CD14-positive monocyte (primary cell): ENCODE data around the gene INPP5A. TPM values are rescaled to one million over a fixed set of nuclear protein-coding genes. Genes with fewer than 3 reads are reported as not detected.

ENCODE experiments used
- DNase-seq, 3 donors: peaks; one replicate each; pipeline ENCODE4 v3.0.0-alpha.2; 2011 to 2022
- H2AFZ ChIP-seq: 2 replicates; pipeline ENCODE4 v1.6.0; 2012; ENCODE audit warnings: mild to moderate bottlenecking, low read depth, low read length, inconsistent platforms; ENCODE audit not compliant: insufficient read depth, poor library complexity, severe bottlenecking
- H3K27ac ChIP-seq, 2 donors: 1 replicate in 1 of 2; 2 replicates in 1 of 2; pipeline ENCODE4 v1.5.1; 2012 to 2013; ENCODE audit warnings: low read length in 2 of 2, control low read depth in 1 of 2, inconsistent platforms in 1 of 2, low read depth in 1 of 2, mild to moderate bottlenecking in 1 of 2
- H3K27me3 ChIP-seq, 2 donors: one replicate each; pipeline versions ENCODE4 v1.6.0 to v1.6.1; 2011 to 2013; ENCODE audit warnings: low read length in 2 of 2; ENCODE audit not compliant: control insufficient read depth in 2 of 2, insufficient read depth in 2 of 2
- H3K36me3 ChIP-seq, 2 donors: replicated peaks in 1 of 2; 1 replicate in 1 of 2; 2 replicates in 1 of 2; pipeline versions ENCODE4 v1.5.1 to v1.6.1; 2012 to 2013; ENCODE audit warnings: low read length in 2 of 2, control low read depth in 1 of 2, inconsistent platforms in 1 of 2, mild to moderate bottlenecking in 1 of 2; ENCODE audit not compliant: insufficient read depth in 2 of 2, control insufficient read depth in 1 of 2
- H3K4me1 ChIP-seq, 2 donors: 1 replicate in 1 of 2; 2 replicates in 1 of 2; pipeline versions ENCODE4 v1.5.1 to v1.6.1; 2012 to 2013; ENCODE audit warnings: low read length in 2 of 2, control low read depth in 1 of 2, inconsistent platforms in 1 of 2, mild to moderate bottlenecking in 1 of 2, moderate library complexity in 1 of 2; ENCODE audit not compliant: insufficient read depth in 2 of 2, control insufficient read depth in 1 of 2
- H3K4me2 ChIP-seq: replicated peaks from 2 replicates; pipeline ENCODE3; 2012; ENCODE audit warnings: low read length, moderate library complexity, mild to moderate bottlenecking; ENCODE audit not compliant: poor library complexity, severe bottlenecking; ENCODE audit errors: extremely low read depth
- H3K4me3 ChIP-seq, 3 experiments: fragments of 200-600 bp in 1 of 3; sonication (generic) in 1 of 3; replicated peaks in 1 of 3; 1 replicate in 2 of 3; 2 replicates in 1 of 3; pipeline ENCODE4 v1.5.1; 2011 to 2013; ENCODE audit warnings: low read length in 3 of 3, mild to moderate bottlenecking in 3 of 3, control low read depth in 2 of 3, low read depth in 2 of 3, inconsistent platforms in 1 of 3, moderate library complexity in 1 of 3
- H3K79me2 ChIP-seq: 2 replicates; pipeline ENCODE4 v1.6.0; 2012; ENCODE audit warnings: mild to moderate bottlenecking, control low read depth, inconsistent platforms, low read length, moderate library complexity; ENCODE audit not compliant: insufficient read depth
- H3K9ac ChIP-seq: 2 replicates; pipeline ENCODE4 v1.6.0; 2017; ENCODE audit warnings: low read length, mild to moderate bottlenecking; ENCODE audit not compliant: insufficient read depth, poor library complexity, severe bottlenecking
- H3K9me3 ChIP-seq, 2 donors: replicated peaks in 1 of 2; 1 replicate in 1 of 2; 2 replicates in 1 of 2; pipeline versions ENCODE4 v1.5.1 to v1.6.1; 2012 to 2013; ENCODE audit warnings: low read length in 2 of 2, control low read depth in 1 of 2; ENCODE audit not compliant: control insufficient read depth in 1 of 2, insufficient read depth in 1 of 2
- H4K20me1 ChIP-seq: 2 replicates; pipeline ENCODE4 v1.6.0; 2012; ENCODE audit warnings: mild to moderate bottlenecking, low read length, control low read depth, moderate library complexity; ENCODE audit not compliant: insufficient read depth
- H3K27ac Mint-ChIP-seq, 7 donors: one replicate each; pipeline ENCODE4 v1.8.0; 2020; ENCODE audit warnings: mild to moderate bottlenecking in 7 of 7, mixed read lengths in 7 of 7, moderate library complexity in 6 of 7, inconsistent platforms in 2 of 7
- H3K27me3 Mint-ChIP-seq, 3 donors: one replicate each; pipeline ENCODE4 v1.8.0; 2021 to 2022; ENCODE audit warnings: low read depth in 3 of 3, mild to moderate bottlenecking in 3 of 3, mixed read lengths in 3 of 3, moderate library complexity in 3 of 3, inconsistent platforms in 1 of 3
- H3K36me3 Mint-ChIP-seq, 2 donors: one replicate each; pipeline ENCODE4 v1.8.0; 2020; ENCODE audit warnings: mixed read lengths in 2 of 2, inconsistent platforms in 1 of 2, mild to moderate bottlenecking in 1 of 2
- H3K4me1 Mint-ChIP-seq: one replicate; pipeline ENCODE4 v1.8.0; 2020; ENCODE audit warnings: mild to moderate bottlenecking, mixed read lengths
- H3K4me3 Mint-ChIP-seq, 2 donors: one replicate each; pipeline ENCODE4 v1.8.0; 2020; ENCODE audit warnings: mild to moderate bottlenecking in 2 of 2, mixed read lengths in 2 of 2, moderate library complexity in 1 of 2
- H3K9me3 Mint-ChIP-seq, 7 donors: one replicate each; pipeline ENCODE4 v1.8.0; 2020 to 2022; ENCODE audit warnings: mixed read lengths in 7 of 7, mild to moderate bottlenecking in 6 of 7, moderate library complexity in 6 of 7, inconsistent platforms in 2 of 7
- CTCF ChIP-seq: fragments of 200-600 bp; IDR thresholded peaks from one replicate; pipeline ENCODE4 v1.8.0; 2022; ENCODE audit warnings: antibody characterized with exemption, mild to moderate bottlenecking
- WGBS: methylation state at CpG from one replicate; pipeline ENCODE4 v1.1.5; 2013; ENCODE audit warnings: missing lambda C conversion rate; ENCODE audit not compliant: insufficient coverage; 5-methylcytosine and 5-hydroxymethylcytosine counted together
- intact Hi-C, 2 donors: fragments of 100-400 bp; cut with micrococcal nuclease; formaldehyde crosslinking; loops; one replicate each; pipeline versions ENCODE4 v1.15.0 to v1.15.1; 2023
- polyA plus RNA-seq, 3 donors: library from polyadenylated mRNA; depleted of rRNA in 1 of 3; unstranded in 2 of 3; stranded (reverse) in 1 of 3; fragments of 300-500 nt in 2 of 3; fragments of >200 nt in 1 of 3; fragmentation: Illumina TruSeq in 2 of 3; gene quantifications; 1 replicate in 2 of 3; 2 replicates in 1 of 3; pipeline ENCODE4 v1.2.3, GENCODE V29; 2012 to 2021

Gene INPP5A
- polyA plus RNA-seq, 3 donors: 0.87 to 17.2 (median 2.9) TPM

GRCh38 chr10:132723330-132723970 is 185.9 kb downstream of the INPP5A start:
- H3K27ac ChIP-seq: no peak overlapping the region
- H3K27ac Mint-ChIP-seq: no peak overlapping the region
- H3K36me3 Mint-ChIP-seq: peaks cover 50 to 61% of the 10 kb centered on the region in 2 donors
- H3K36me3 ChIP-seq: peaks cover 32 to 53% of the 10 kb centered on the region in 2 donors
- H3K9me3 Mint-ChIP-seq: peaks cover under 1 to 15% (median 3%) of the 10 kb centered on the region in 7 donors
- intact Hi-C loops: no loop called here
- no peak overlapping the region for H3K4me2 ChIP-seq
- H3K9ac ChIP-seq: no peak overlapping the region
- no peak overlapping the region for H3K4me3 ChIP-seq
- peaks cover 0 to 19% of the 10 kb centered on the region in 2 donors for H3K9me3 ChIP-seq
- no peak for TF ChIP-seq CTCF
- WGBS: 94% methylated on average over 25 of the region's 29 CpGs
- no peaks in the 10 kb centered on the region for H3K79me2 ChIP-seq
- no peaks in the 10 kb centered on the region for H3K27me3 ChIP-seq
- no peak for DNase-seq
- H3K4me3 Mint-ChIP-seq: no peak overlapping the region
- no peak overlapping the region for H2AFZ ChIP-seq
- peaks cover 0 to 2% (median 0%) of the 10 kb centered on the region in 3 donors for H3K27me3 Mint-ChIP-seq
- no peaks in the 10 kb centered on the region for H4K20me1 ChIP-seq
- no peaks in the 10 kb centered on the region for H3K4me1 ChIP-seq
- H3K4me1 Mint-ChIP-seq: peaks cover 2% of the 10 kb centered on the region

GRCh38 chr10:132724446-132724845 is 186.9 kb downstream of the INPP5A start:
- Histone ChIP-seq H3K27ac (no peak overlapping the region), H3K79me2 (no peaks in the 10 kb centered on the region), H3K9ac (no peak overlapping the region), H3K36me3 (peaks cover 35 to 54% of the 10 kb centered on the region in 2 donors), H2AFZ (no peak overlapping the region), H3K4me2 (no peak overlapping the region), H3K27me3 (no peaks in the 10 kb centered on the region), H3K9me3 (peaks cover 0 to 9% of the 10 kb centered on the region in 2 donors), H4K20me1 (no peaks in the 10 kb centered on the region), H3K4me3 (no peak overlapping the region), H3K4me1 (no peaks in the 10 kb centered on the region)
- Mint-ChIP-seq H3K36me3 (peaks cover 52 to 69% of the 10 kb centered on the region in 2 donors), H3K9me3 (peaks cover 0 to 6% (median 0%) of the 10 kb centered on the region in 7 donors), H3K4me1 (peaks cover 2% of the 10 kb centered on the region), H3K27ac (no peak overlapping the region), H3K4me3 (no peak overlapping the region), H3K27me3 (peaks cover 0 to 2% (median 0%) of the 10 kb centered on the region in 3 donors)
- intact Hi-C loops: no loop called here
- no peak for DNase-seq
- TF ChIP-seq CTCF: no peak
- 95% methylated on average over 6 of the region's 9 CpGs for WGBS
